Transverse colon (tissue), 4 donors: ENCODE measurements around the gene SNRNP25.

Source experiments
- EP300 ChIP-seq: sonication (generic); formaldehyde crosslinking; IDR thresholded peaks from one replicate; pipeline ENCODE4 v1.6.1; 2017; ENCODE audit warnings: antibody characterized with exemption, low read depth
- POLR2A ChIP-seq: fragments of 450-650 bp; IDR thresholded peaks from one replicate; pipeline ENCODE4 v1.6.1; 2016; ENCODE audit warnings: antibody characterized with exemption, mild to moderate bottlenecking, moderate library complexity
- POLR2AphosphoS5 ChIP-seq, 3 donors: sonication (generic); formaldehyde crosslinking; IDR thresholded peaks; one replicate each; pipeline ENCODE4 v1.6.1; 2016; ENCODE audit warnings: antibody characterized with exemption in 3 of 3
- TF ChIP-seq, protein P1 (sequence below), 5 experiments: fragments of 200-600 bp in 3 of 5; fragments of 450-650 bp in 2 of 5; sonication (generic) in 3 of 5; IDR thresholded peaks; 1 replicate in 2 of 5; 2 replicates in 3 of 5; pipeline ENCODE4 v1.5.1; 2016 to 2017; ENCODE audit warnings: antibody characterized with exemption in 5 of 5, inconsistent platforms in 3 of 5, mild to moderate bottlenecking in 2 of 5, moderate library complexity in 1 of 5

DNA sequence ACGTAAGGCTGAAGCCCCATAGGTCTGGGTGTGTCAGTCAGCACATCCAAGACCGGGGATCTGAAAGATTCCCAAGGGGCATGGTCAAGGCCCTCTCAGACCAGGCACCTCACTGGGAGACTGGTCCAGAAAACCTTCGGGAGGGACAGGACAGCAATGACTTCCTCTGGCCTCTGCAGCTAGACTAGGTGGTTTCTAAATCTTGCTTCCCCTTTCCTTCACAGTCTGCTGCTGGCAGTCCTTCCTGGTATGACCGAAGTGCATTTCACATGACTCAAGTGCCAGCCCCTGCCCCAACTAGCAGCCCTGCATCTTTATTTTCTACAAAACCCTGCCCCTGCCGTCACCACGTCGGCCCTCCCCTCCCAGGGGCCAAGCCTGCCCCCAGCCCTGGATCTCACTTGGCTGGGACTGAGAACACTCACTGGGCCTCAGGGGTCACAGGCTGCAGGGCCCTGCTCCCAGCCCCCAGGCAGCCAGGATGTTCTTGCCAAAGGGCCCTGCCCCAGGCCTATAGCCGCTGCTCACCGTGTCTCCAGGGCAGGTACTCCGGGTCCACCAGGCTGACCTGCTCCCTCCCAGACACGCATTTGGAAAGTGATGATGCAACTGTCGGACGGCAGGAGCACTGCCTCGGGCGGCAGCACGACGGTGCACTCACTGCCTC is 18.5 kb upstream of the SNRNP25 start:
- TF ChIP-seq, protein P1, sequence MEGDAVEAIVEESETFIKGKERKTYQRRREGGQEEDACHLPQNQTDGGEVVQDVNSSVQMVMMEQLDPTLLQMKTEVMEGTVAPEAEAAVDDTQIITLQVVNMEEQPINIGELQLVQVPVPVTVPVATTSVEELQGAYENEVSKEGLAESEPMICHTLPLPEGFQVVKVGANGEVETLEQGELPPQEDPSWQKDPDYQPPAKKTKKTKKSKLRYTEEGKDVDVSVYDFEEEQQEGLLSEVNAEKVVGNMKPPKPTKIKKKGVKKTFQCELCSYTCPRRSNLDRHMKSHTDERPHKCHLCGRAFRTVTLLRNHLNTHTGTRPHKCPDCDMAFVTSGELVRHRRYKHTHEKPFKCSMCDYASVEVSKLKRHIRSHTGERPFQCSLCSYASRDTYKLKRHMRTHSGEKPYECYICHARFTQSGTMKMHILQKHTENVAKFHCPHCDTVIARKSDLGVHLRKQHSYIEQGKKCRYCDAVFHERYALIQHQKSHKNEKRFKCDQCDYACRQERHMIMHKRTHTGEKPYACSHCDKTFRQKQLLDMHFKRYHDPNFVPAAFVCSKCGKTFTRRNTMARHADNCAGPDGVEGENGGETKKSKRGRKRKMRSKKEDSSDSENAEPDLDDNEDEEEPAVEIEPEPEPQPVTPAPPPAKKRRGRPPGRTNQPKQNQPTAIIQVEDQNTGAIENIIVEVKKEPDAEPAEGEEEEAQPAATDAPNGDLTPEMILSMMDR (IDR thresholded peaks at IDR 0.05) = no peak
- TF ChIP-seq EP300 = no peak
- TF ChIP-seq POLR2A = no peak
- no peak for TF ChIP-seq POLR2AphosphoS5 (IDR thresholded peaks at IDR 0.05)
